Endothelial cell of umbilical vein (primary cell): ENCODE results near the gene SNRNP200. TPM values are rescaled to one million over a fixed set of nuclear protein-coding genes. Genes with fewer than 3 reads are reported as not detected.
"Not testable (repeated sequence)": the region's sequence is repeated elsewhere in the genome, so short reads cannot be mapped to it uniquely, and the experiment has no call there.

ENCODE experiments used
- BruUV-seq: library from RNA; stranded (reverse); fragments of 400-500 nt; replicated peaks from 2 replicates; lab custom pipeline; 2021; lab: Mats Ljungman, UMichigan
- CTCF ChIA-PET: fragments of 300-600, 350-600 bp; sonication (Branson Sonifier 250); formaldehyde crosslinking; loops from one replicate; lab custom pipeline; 2021; ENCODE audit warnings: antibody characterized with exemption, inconsistent platforms; lab: Charles Lee
- POLR2A ChIA-PET: fragments of 300-600, 350-600 bp; sonication (Branson Sonifier 250); formaldehyde crosslinking; loops from one replicate; lab custom pipeline; 2021; ENCODE audit warnings: antibody characterized with exemption, inconsistent platforms; lab: Charles Lee
- DNase-seq: peaks from one replicate; pipeline ENCODE4 v3.0.0-alpha.2; 2011; ENCODE audit warnings: low read depth, low spot score
- FAIRE-seq: peaks from 2 replicates; lab custom pipeline; 2011; peaks lifted over from hg19 to GRCh38; lab: Jason Lieb, UNC
- H2AFZ ChIP-seq: 2 replicates; pipeline ENCODE4 v1.6.0; 2012; ENCODE audit warnings: low read depth, low read length, control low read depth, inconsistent platforms
- H3K27ac ChIP-seq: 2 replicates; pipeline ENCODE4 v1.5.1; 2011; ENCODE audit warnings: low read depth, mild to moderate bottlenecking, control low read depth, low read length, moderate library complexity; ENCODE audit not compliant: insufficient read depth
- H3K27me3 ChIP-seq, 2 experiments: 2 replicates each; pipeline versions ENCODE4 v1.6.0 to v1.6.1; 2011; ENCODE audit warnings: low read length in 2 of 2, mixed read lengths in 1 of 2; ENCODE audit not compliant: control insufficient read depth in 2 of 2, insufficient read depth in 2 of 2
- H3K36me3 ChIP-seq, 2 experiments: 2 replicates in 1 of 2; 3 replicates in 1 of 2; pipeline ENCODE4 v1.5.1; 2011; ENCODE audit warnings: low read length in 2 of 2, mild to moderate bottlenecking in 1 of 2, moderate library complexity in 1 of 2; ENCODE audit not compliant: control insufficient read depth in 2 of 2, insufficient read depth in 2 of 2; ENCODE audit errors: extremely low read depth in 1 of 2
- H3K4me1 ChIP-seq: 3 replicates; pipeline ENCODE4 v1.5.1; 2011; ENCODE audit warnings: mild to moderate bottlenecking, low read length; ENCODE audit not compliant: control insufficient read depth, insufficient read depth; ENCODE audit errors: extremely low read depth
- H3K4me2 ChIP-seq: 2 replicates; pipeline ENCODE4 v1.6.1; 2011; ENCODE audit warnings: low read length, control low read depth, mixed read lengths; ENCODE audit not compliant: insufficient read depth
- H3K4me3 ChIP-seq, 3 experiments: fragments of 200-600 bp in 1 of 3; sonication (generic), shearing (Covaris generic) in 1 of 3; replicated peaks in 1 of 3; 2 replicates each; pipeline ENCODE4 v1.5.1; 2011 to 2016; ENCODE audit warnings: control low read depth in 3 of 3, low read length in 3 of 3, mild to moderate bottlenecking in 2 of 3, inconsistent platforms in 1 of 3, low read depth in 1 of 3, moderate library complexity in 1 of 3; ENCODE audit not compliant: insufficient read depth in 1 of 3
- H3K79me2 ChIP-seq: 2 replicates; pipeline ENCODE4 v1.6.0; 2012; ENCODE audit warnings: low read length, inconsistent platforms; ENCODE audit not compliant: control insufficient read depth, insufficient read depth
- H3K9ac ChIP-seq: replicated peaks from 2 replicates; pipeline ENCODE3; 2011; ENCODE audit warnings: low read length, control low read depth; ENCODE audit not compliant: insufficient read depth; ENCODE audit errors: extremely low read depth
- H3K9me1 ChIP-seq: replicated peaks from 3 replicates; pipeline ENCODE4 v1.6.0; 2011; ENCODE audit warnings: mild to moderate bottlenecking, low read length; ENCODE audit not compliant: control insufficient read depth, insufficient read depth; ENCODE audit errors: extremely low read depth
- H3K9me3 ChIP-seq: replicated peaks from 2 replicates; pipeline ENCODE4 v1.5.1; 2012; ENCODE audit warnings: low read length, inconsistent platforms; ENCODE audit not compliant: control insufficient read depth, insufficient read depth
- H4K20me1 ChIP-seq: replicated peaks from 2 replicates; pipeline ENCODE3; 2011; ENCODE audit warnings: mild to moderate bottlenecking, low read length; ENCODE audit not compliant: control insufficient read depth, insufficient read depth; ENCODE audit errors: extremely low read depth
- CTCF ChIP-seq, 2 donors: IDR thresholded peaks; 1 replicate in 1 of 2; 2 replicates in 1 of 2; pipeline ENCODE4 v1.5.1; 2011; ENCODE audit warnings: low read length in 2 of 2, mild to moderate bottlenecking in 2 of 2, moderate library complexity in 2 of 2, control low read depth in 1 of 2, inconsistent platforms in 1 of 2, low read depth in 1 of 2; ENCODE audit not compliant: insufficient read depth in 1 of 2; ENCODE audit errors: extremely low read depth in 1 of 2
- FOS ChIP-seq: IDR thresholded peaks from 2 replicates; pipeline ENCODE4 v1.6.1; 2011; ENCODE audit warnings: mild to moderate bottlenecking, low read length, moderate library complexity, borderline replicate concordance; ENCODE audit not compliant: insufficient read depth
- MYC ChIP-seq: IDR thresholded peaks from one replicate; pipeline ENCODE4 v1.6.1; 2011; ENCODE audit warnings: mild to moderate bottlenecking, low read depth, low read length
- POLR2A ChIP-seq: IDR thresholded peaks from 2 replicates; pipeline ENCODE4 v1.6.1; 2012; ENCODE audit warnings: low read depth, mild to moderate bottlenecking, control low read depth, low read length
- dilution Hi-C: fragments of 300-500 bp; cut with MboI; formaldehyde crosslinking; loops from one replicate; pipeline ENCODE4 v1.15.0; 2019; ENCODE audit warnings: low sequenced_read_pairs; ENCODE audit not compliant: extremely low pct_ligation_motif_present
- intact Hi-C: fragments of 100-400 bp; cut with micrococcal nuclease; formaldehyde crosslinking; loops from one replicate; pipeline ENCODE4 v1.10.0; 2022
- polyA plus RNA-seq, 4 experiments: library from polyadenylated mRNA; depleted of rRNA in 3 of 4; stranded (reverse) in 3 of 4; unstranded in 1 of 4; fragments of >200 nt; gene quantifications; 2 replicates each; pipeline versions ENCODE4 v1.2.1 to v1.2.3, GENCODE V29; 2011 to 2012; ENCODE audit warnings: missing spikeins in 1 of 4
- total RNA-seq: library from RNA; stranded (reverse); gene quantifications from 2 replicates; pipeline ENCODE4 v1.2.3, GENCODE V29; 2021

SNRNP200 gene
- total and polyA plus RNA-seq, 2 donors (not counting 3 experiments of a cell fraction or from before 2014, with no cell fraction given), result 124 to 155 TPM

- Histone ChIP-seq H3K9me3 (no peaks in the 10 kb centered on the region), H3K4me3 (no peak overlapping the region), H3K36me3 (peaks cover 22 to 48% of the 10 kb centered on the region in 2 experiments), H4K20me1 (no peaks in the 10 kb centered on the region), H3K27me3 (no peaks in the 10 kb centered on the region), H3K4me1 (peaks cover 11% of the 10 kb centered on the region), H3K9me1 (no peaks in the 10 kb centered on the region), H3K27ac (no peak overlapping the region), H3K79me2 (peaks cover 20% of the 10 kb centered on the region), H3K9ac (no peak overlapping the region), H3K4me2 (no peak overlapping the region), H2AFZ (no peak overlapping the region)
- ChIA-PET POLR2A (interaction anchor here (0.6 kb wide), 1 partner anchor 33 kb away, joined by 4 read pairs; no protein-coding TSS in a partner anchor), CTCF (no interaction called here)
- no peak for TF ChIP-seq POLR2A
- TF ChIP-seq CTCF (IDR thresholded peaks at IDR 0.05; ENCODE audit: extremely low read depth in 1 of 2, insufficient read depth in 1 of 2, low read depth in 1 of 2, low read length in 2 of 2), result no peak
- dilution Hi-C loops, result no loop called here
- intact Hi-C loops, result loop anchor here (2.0 kb wide), 1 partner anchor 43 kb away; no protein-coding TSS in a partner anchor
- DNase-seq, result no peak
- FAIRE-seq, result no peak
- no TSS peak for BruUV-seq
These were observed 3.5 kb downstream of the SNRNP200 start for GRCh38 chr2:96301865-96302264.

GRCh38 chr2:96296925-96297324 lies 8.4 kb downstream of the SNRNP200 start:
- Histone ChIP-seq H3K36me3 (peaks cover 24 to 60% of the 10 kb centered on the region in 2 experiments), H4K20me1 (no peaks in the 10 kb centered on the region), H3K9me1 (no peaks in the 10 kb centered on the region), H3K27me3 (no peaks in the 10 kb centered on the region), H3K27ac (no peak overlapping the region), H3K4me3 (no peak overlapping the region), H2AFZ (no peak overlapping the region), H3K79me2 (no peaks in the 10 kb centered on the region), H3K4me2 (no peak overlapping the region), H3K9me3 (no peaks in the 10 kb centered on the region), H3K9ac (no peak overlapping the region), H3K4me1 (no peaks in the 10 kb centered on the region)
- TF ChIP-seq FOS, result no peak
- TF ChIP-seq POLR2A, result no peak
- no peak for TF ChIP-seq MYC
- intact Hi-C loops (no loop called here), dilution Hi-C loops (no loop called here)
- TSS peak; percentile 12 for BruUV-seq
- POLR2A ChIA-PET, result no interaction called here
- FAIRE-seq (no peak), DNase-seq (no peak)
- CTCF ChIA-PET, result no interaction called here

- H2AFZ ChIP-seq, intact Hi-C loops, FAIRE-seq, BruUV-seq, H3K9me3 ChIP-seq, H3K79me2 ChIP-seq, dilution Hi-C loops, H3K4me3 ChIP-seq, DNase-seq, POLR2A ChIA-PET, H3K9ac ChIP-seq, H3K27ac ChIP-seq, H3K4me2 ChIP-seq, H3K27me3 ChIP-seq, H4K20me1 ChIP-seq, H3K9me1 ChIP-seq, H3K4me1 ChIP-seq: not testable (repeated sequence)
- CTCF ChIA-PET, result interaction anchor here (1.3 kb wide), 1 partner anchor 11 kb away, joined by 5 read pairs; the partner anchor contains the start of gene SNRNP200
- H3K36me3 ChIP-seq, result peaks cover 29 to 66% of the 10 kb centered on the region in 2 experiments
These were observed 11.1 kb downstream of the SNRNP200 start for GRCh38 chr2:96294271-96294670.
